Measurements from ENCODE around the gene R3HDM1.
A peak's percentile ranks its signal among the peaks of the same experiment; 100 is the strongest.

DNA sequence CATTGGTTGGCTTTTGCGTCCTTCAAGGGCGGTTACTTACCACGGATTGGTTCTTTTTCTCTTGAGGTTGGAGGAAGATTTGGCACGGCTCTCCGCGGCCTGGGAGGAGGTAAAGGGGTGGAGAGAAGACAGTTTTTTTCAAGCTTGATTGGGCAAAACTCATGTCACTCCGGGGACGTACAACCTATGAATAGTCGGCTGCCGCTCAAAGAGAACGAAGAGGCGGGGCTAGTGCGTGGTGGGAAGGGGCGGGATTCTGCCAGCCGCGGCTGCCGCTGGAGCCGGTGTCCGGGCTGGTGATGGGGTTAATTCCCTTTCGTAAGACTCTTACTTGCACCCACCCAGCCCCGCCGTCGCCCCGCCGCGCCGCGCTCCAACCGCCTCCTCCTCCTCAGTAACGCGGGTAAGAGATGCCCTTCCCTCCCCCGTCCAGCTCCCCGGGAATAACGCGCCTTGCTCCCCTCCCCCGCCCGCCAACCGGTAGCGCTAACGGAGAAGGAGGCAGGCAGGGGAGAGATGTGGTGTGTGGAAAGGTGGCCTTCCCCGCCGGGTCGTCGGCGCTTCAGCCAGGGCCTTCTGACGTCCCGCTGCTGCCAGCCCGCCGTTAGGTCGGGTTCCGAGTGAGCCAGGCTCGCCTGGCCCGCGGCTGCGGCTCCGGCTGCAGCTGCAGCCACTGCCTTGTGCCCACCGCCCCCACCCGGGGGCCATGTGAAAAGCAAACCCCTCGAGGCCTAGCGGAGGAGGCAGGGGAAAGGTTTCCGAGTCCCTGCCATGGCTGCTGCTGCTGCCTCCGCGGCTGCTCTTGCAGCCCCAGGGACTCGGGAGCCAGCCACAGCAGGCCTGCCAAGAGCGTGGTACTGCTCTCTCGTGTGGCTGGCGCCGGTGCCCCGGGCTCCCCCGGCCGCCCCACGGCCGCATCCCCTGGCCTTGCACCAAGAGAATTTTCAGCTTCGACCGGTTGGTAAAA is at the start of gene R3HDM1:
- TF ChIP-seq, protein P1, sequence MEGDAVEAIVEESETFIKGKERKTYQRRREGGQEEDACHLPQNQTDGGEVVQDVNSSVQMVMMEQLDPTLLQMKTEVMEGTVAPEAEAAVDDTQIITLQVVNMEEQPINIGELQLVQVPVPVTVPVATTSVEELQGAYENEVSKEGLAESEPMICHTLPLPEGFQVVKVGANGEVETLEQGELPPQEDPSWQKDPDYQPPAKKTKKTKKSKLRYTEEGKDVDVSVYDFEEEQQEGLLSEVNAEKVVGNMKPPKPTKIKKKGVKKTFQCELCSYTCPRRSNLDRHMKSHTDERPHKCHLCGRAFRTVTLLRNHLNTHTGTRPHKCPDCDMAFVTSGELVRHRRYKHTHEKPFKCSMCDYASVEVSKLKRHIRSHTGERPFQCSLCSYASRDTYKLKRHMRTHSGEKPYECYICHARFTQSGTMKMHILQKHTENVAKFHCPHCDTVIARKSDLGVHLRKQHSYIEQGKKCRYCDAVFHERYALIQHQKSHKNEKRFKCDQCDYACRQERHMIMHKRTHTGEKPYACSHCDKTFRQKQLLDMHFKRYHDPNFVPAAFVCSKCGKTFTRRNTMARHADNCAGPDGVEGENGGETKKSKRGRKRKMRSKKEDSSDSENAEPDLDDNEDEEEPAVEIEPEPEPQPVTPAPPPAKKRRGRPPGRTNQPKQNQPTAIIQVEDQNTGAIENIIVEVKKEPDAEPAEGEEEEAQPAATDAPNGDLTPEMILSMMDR (IDR thresholded peaks at IDR 0.05): no peak
- TF ChIP-seq POLR2A (IDR thresholded peaks at IDR 0.05): peak in 1 of 2 donors; percentile 12
